C4-2B (cell line): Measurements from ENCODE around the gene TNFAIP6.
"Not testable (repeated sequence)": the region's sequence is repeated elsewhere in the genome, so short reads cannot be mapped to it uniquely, and the experiment has no call there.

Source experiments
- H3K27ac ChIP-seq: fragments of 450-650 bp; 2 replicates; pipeline ENCODE4 v1.5.1; 2017
- CTCF ChIP-seq: fragments of 450-650 bp; conservative IDR thresholded peaks from 2 replicates; pipeline ENCODE4 v1.5.1; 2017; ENCODE audit warnings: mild to moderate bottlenecking
- ZFX ChIP-seq: fragments of 450-650 bp; IDR thresholded peaks from 2 replicates; pipeline ENCODE4 v1.6.1; 2017

TNFAIP6 gene

GRCh38 chr2:151334082-151334815 is 23.1 kb upstream of the TNFAIP6 start:
- H3K27ac ChIP-seq: no peak overlapping the region
- TF ChIP-seq ZFX (no peak), CTCF (no peak)

GRCh38 chr2:151336863-151337371 is 20.5 kb upstream of the TNFAIP6 start:
- no peak for TF ChIP-seq ZFX
- TF ChIP-seq CTCF: no peak
- H3K27ac ChIP-seq: no peak overlapping the region

GRCh38 chr2:151337643-151338042 is 19.7 kb upstream of the TNFAIP6 start:
- no peak for TF ChIP-seq ZFX
- TF ChIP-seq CTCF: no peak
- H3K27ac ChIP-seq: no peak overlapping the region

- TF ChIP-seq CTCF: no peak
- TF ChIP-seq ZFX: no peak
- H3K27ac ChIP-seq: no peak overlapping the region
Measured at GRCh38 chr2:151338115-151338514, 19.3 kb upstream of the TNFAIP6 start.

- no peak for TF ChIP-seq ZFX
- no peak for TF ChIP-seq CTCF
- H3K27ac ChIP-seq: no peak overlapping the region
Measured at GRCh38 chr2:151343073-151343472, 14.3 kb upstream of the TNFAIP6 start.

- not testable (repeated sequence) for H3K27ac ChIP-seq
Measured at GRCh38 chr2:151344191-151344590, 13.2 kb upstream of the TNFAIP6 start.

GRCh38 chr2:151344906-151345305 is 12.5 kb upstream of the TNFAIP6 start:
- no peak overlapping the region for H3K27ac ChIP-seq
- TF ChIP-seq ZFX: no peak
- TF ChIP-seq CTCF: no peak

- no peak overlapping the region for H3K27ac ChIP-seq
- TF ChIP-seq CTCF: no peak
- no peak for TF ChIP-seq ZFX
Measured at GRCh38 chr2:151347294-151347693, 10.1 kb upstream of the TNFAIP6 start.
